ENCODE results near the gene RERE.

DNA sequence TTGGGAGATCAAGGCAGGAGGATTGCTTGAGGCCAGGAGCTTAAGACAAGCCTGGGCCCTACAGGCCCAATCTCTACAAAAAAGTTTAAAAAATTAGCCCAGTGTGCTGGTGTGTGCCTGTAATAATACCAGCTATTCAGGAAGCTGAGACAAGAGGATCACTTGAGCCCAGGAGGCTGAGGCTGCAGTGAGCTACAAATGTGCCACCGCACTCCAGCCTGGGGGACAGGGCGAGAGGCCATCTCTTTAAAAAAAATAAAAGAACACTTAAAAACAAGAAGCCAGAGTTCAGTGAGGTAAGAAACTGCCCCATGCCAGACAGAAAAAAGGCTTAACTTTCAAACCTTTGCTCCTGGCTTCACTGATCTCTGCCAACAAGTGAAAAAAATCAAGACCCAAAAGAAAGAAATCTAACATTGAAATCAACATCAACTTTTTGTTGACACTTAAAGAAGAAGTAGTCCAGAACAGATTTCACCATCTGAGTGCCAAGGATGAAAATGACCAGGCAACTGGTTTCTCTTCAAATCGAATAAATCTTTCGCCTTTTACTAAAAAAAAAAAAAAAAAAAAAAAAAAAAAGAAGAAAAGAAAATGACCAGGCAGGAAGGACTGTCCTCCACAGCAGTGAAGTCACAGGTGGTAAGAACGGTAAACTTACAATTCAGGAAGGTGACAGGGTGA lies 448.3 kb downstream of the RERE start:
- TF ChIP-seq, protein P1, sequence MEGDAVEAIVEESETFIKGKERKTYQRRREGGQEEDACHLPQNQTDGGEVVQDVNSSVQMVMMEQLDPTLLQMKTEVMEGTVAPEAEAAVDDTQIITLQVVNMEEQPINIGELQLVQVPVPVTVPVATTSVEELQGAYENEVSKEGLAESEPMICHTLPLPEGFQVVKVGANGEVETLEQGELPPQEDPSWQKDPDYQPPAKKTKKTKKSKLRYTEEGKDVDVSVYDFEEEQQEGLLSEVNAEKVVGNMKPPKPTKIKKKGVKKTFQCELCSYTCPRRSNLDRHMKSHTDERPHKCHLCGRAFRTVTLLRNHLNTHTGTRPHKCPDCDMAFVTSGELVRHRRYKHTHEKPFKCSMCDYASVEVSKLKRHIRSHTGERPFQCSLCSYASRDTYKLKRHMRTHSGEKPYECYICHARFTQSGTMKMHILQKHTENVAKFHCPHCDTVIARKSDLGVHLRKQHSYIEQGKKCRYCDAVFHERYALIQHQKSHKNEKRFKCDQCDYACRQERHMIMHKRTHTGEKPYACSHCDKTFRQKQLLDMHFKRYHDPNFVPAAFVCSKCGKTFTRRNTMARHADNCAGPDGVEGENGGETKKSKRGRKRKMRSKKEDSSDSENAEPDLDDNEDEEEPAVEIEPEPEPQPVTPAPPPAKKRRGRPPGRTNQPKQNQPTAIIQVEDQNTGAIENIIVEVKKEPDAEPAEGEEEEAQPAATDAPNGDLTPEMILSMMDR (IDR thresholded peaks at IDR 0.05), result no peak
- TF ChIP-seq EP300 (IDR thresholded peaks at IDR 0.05), result peak in 1 of 4 donors; percentile 45
- no peak for TF ChIP-seq POLR2A (IDR thresholded peaks at IDR 0.05)
- peak; percentile 39 to 86 (median 68) for TF ChIP-seq POLR2AphosphoS5 (IDR thresholded peaks at IDR 0.05)
